GM12878 (cell line): ENCODE data around the gene SCAMP4. TPM values are rescaled to one million over a fixed set of nuclear protein-coding genes. Genes with fewer than 3 reads are reported as not detected.
A peak's percentile ranks its signal among the peaks of the same experiment; 100 is the strongest.

Source experiments
- ATAC-seq: fragments of 200-7000 bp; cut with Tn5 transposase; 3 replicates; pipeline ENCODE4 v1.9.1; 2020; ENCODE audit warnings: mild to moderate bottlenecking, moderate library complexity
- BruUV-seq: library from RNA; stranded (reverse); fragments of 400-500 nt; replicated peaks from 2 replicates; lab custom pipeline; 2021; lab: Mats Ljungman, UMichigan
- CTCF ChIA-PET: fragments of 300-600 bp; sonication (Branson Sonifier 250); formaldehyde crosslinking; extraction: SDS; loops from one replicate; lab custom pipeline; 2021; ENCODE audit warnings: inconsistent platforms; lab: Yijun Ruan, JAX
- POLR2A ChIA-PET: fragments of 350-600 bp; formaldehyde crosslinking; extraction: SDS; loops from one replicate; lab custom pipeline; 2021; ENCODE audit warnings: inconsistent platforms; lab: Charles Lee
- RAD21 ChIA-PET: fragments of 300-600 bp; sonication (Branson Sonifier 250); formaldehyde crosslinking; loops from one replicate; lab custom pipeline; 2023; ENCODE audit warnings: antibody characterized with exemption; ENCODE audit not compliant: unreplicated experiment; lab: Charles Lee
- SMC1A ChIA-PET: fragments of 300-600 bp; sonication (Branson Sonifier 250); formaldehyde crosslinking; loops from one replicate; lab custom pipeline; 2023; ENCODE audit not compliant: unreplicated experiment, uncharacterized antibody; lab: Charles Lee
- DNase-seq: peaks from one replicate; pipeline ENCODE4 v3.0.0-alpha.2; 2011; ENCODE audit warnings: low read depth, low spot score
- FAIRE-seq: peaks from 3 replicates; lab custom pipeline; 2011; peaks lifted over from hg19 to GRCh38; lab: Jason Lieb, UNC
- H2AFZ ChIP-seq: 2 replicates; pipeline ENCODE4 v1.6.0; 2011; ENCODE audit warnings: low read depth, low read length, control low read depth; ENCODE audit not compliant: control insufficient read depth
- H3K27ac ChIP-seq: 2 replicates; pipeline ENCODE4 v1.5.1; 2011; ENCODE audit warnings: control low read depth; ENCODE audit not compliant: control insufficient read depth, insufficient read depth
- H3K27me3 ChIP-seq, 2 experiments: replicated peaks in 1 of 2; 2 replicates each; pipeline versions ENCODE4 v1.6.0 to v1.6.1; 2011; ENCODE audit warnings: low read length in 1 of 2; ENCODE audit not compliant: control insufficient read depth in 2 of 2, insufficient read depth in 2 of 2
- H3K36me3 ChIP-seq, 2 experiments: 2 replicates each; pipeline ENCODE4 v1.5.1; 2011; ENCODE audit warnings: low read length in 1 of 2; ENCODE audit not compliant: control insufficient read depth in 2 of 2, insufficient read depth in 2 of 2
- H3K4me1 ChIP-seq: 2 replicates; pipeline ENCODE4 v1.6.1; 2011; ENCODE audit warnings: mild to moderate bottlenecking, low read length, moderate library complexity, mixed read lengths; ENCODE audit not compliant: control insufficient read depth, insufficient read depth
- H3K4me2 ChIP-seq: 2 replicates; pipeline ENCODE4 v1.6.0; 2011; ENCODE audit warnings: control low read depth; ENCODE audit not compliant: control insufficient read depth, insufficient read depth
- H3K4me3 ChIP-seq: fragments of 200-600 bp; sonication (generic); 2 replicates; pipeline ENCODE4 v1.5.1; 2016
- H3K79me2 ChIP-seq: 2 replicates; pipeline ENCODE4 v1.6.0; 2011; ENCODE audit warnings: low read length; ENCODE audit not compliant: control insufficient read depth, insufficient read depth
- H3K9ac ChIP-seq: 2 replicates; pipeline ENCODE4 v1.8.0; 2011; ENCODE audit warnings: low read length, control low read depth, mixed read lengths; ENCODE audit not compliant: control insufficient read depth, insufficient read depth
- H3K9me3 ChIP-seq: replicated peaks from 3 replicates; pipeline ENCODE4 v1.5.1; 2011; ENCODE audit warnings: mild to moderate bottlenecking, low read length; ENCODE audit not compliant: control insufficient read depth, insufficient read depth
- H4K20me1 ChIP-seq: 2 replicates; pipeline ENCODE4 v1.6.0; 2011; ENCODE audit not compliant: control insufficient read depth, insufficient read depth
- ATF2 ChIP-seq: IDR thresholded peaks from 2 replicates; pipeline ENCODE4 v1.6.1; 2012; ENCODE audit warnings: low read length, inconsistent platforms
- ATF7 ChIP-seq: fragments of 450-650 bp; IDR thresholded peaks from 2 replicates; pipeline ENCODE4 v1.6.1; 2016; ENCODE audit warnings: low read depth, mild to moderate bottlenecking
- CREB1 ChIP-seq: IDR thresholded peaks from 2 replicates; pipeline ENCODE4 v1.6.1; 2012; ENCODE audit warnings: low read depth, mild to moderate bottlenecking, inconsistent platforms
- EP300 ChIP-seq, 2 experiments: fragments of 150-350 bp in 1 of 2; IDR thresholded peaks; 2 replicates each; pipeline ENCODE4 v1.6.1; 2011 to 2012; ENCODE audit warnings: low read depth in 2 of 2, low read length in 2 of 2, borderline replicate concordance in 1 of 2, improper control_type of control experiment in 1 of 2, inconsistent platforms in 1 of 2; ENCODE audit not compliant: control insufficient read depth in 1 of 2
- MYC ChIP-seq: IDR thresholded peaks from 2 replicates; pipeline ENCODE4 v1.6.1; 2011; ENCODE audit warnings: mild to moderate bottlenecking, low read length, moderate library complexity, inconsistent platforms; ENCODE audit not compliant: insufficient read depth, insufficient replicate concordance, insufficient read length, severe bottlenecking
- NBN ChIP-seq: fragments of 450-650 bp; IDR thresholded peaks from 2 replicates; pipeline ENCODE4 v1.6.1; 2016
- NFYA ChIP-seq: IDR thresholded peaks from 2 replicates; pipeline ENCODE4 v1.6.1; 2011; ENCODE audit warnings: low read depth, mild to moderate bottlenecking, low read length, improper control_type of control experiment, borderline replicate concordance
- PBX3 ChIP-seq: IDR thresholded peaks from 2 replicates; pipeline ENCODE4 v1.6.1; 2011; ENCODE audit warnings: mild to moderate bottlenecking, low read depth, low read length, moderate library complexity; ENCODE audit not compliant: insufficient replicate concordance
- RB1 ChIP-seq: fragments of 450-650 bp; formaldehyde crosslinking; IDR thresholded peaks from 2 replicates; pipeline ENCODE4 v1.6.1; 2017; ENCODE audit warnings: mild to moderate bottlenecking, borderline replicate concordance
- RCOR1 ChIP-seq: conservative IDR thresholded peaks from 2 replicates; pipeline ENCODE4 v1.6.1; 2012; ENCODE audit warnings: low read depth, low read length, improper control_type of control experiment
- SMC3 ChIP-seq: IDR thresholded peaks from 2 replicates; pipeline ENCODE4 v1.6.1; 2011; ENCODE audit warnings: low read length, improper control_type of control experiment, borderline replicate concordance
- SPI1 ChIP-seq: IDR thresholded peaks from 2 replicates; pipeline ENCODE4 v1.6.1; 2011; ENCODE audit warnings: low read depth, mild to moderate bottlenecking, low read length, moderate library complexity, borderline replicate concordance; ENCODE audit not compliant: insufficient read depth
- SREBF2 ChIP-seq: IDR thresholded peaks from 2 replicates; pipeline ENCODE4 v1.6.1; 2012; ENCODE audit warnings: mild to moderate bottlenecking, low read length
- STAT1 ChIP-seq: fragments of 450-650 bp; conservative IDR thresholded peaks from 2 replicates; pipeline ENCODE4 v1.6.1; 2014; ENCODE audit warnings: antibody characterized with exemption, mild to moderate bottlenecking
- SUZ12 ChIP-seq: fragments of 200-600 bp; sonication (generic); IDR thresholded peaks from one replicate; pipeline ENCODE4 v1.6.1; 2018; ENCODE audit warnings: antibody characterized with exemption, mild to moderate bottlenecking; ENCODE audit not compliant: unreplicated experiment
- ZBTB33 ChIP-seq: fragments of 450-650 bp; IDR thresholded peaks from 2 replicates; pipeline ENCODE4 v1.6.1; 2017; ENCODE audit warnings: mild to moderate bottlenecking
- ZNF217 ChIP-seq: fragments of 450-650 bp; IDR thresholded peaks from 2 replicates; pipeline ENCODE4 v1.6.1; 2017; ENCODE audit warnings: antibody characterized with exemption, mild to moderate bottlenecking
- WGBS: methylation state at CpG from one replicate; pipeline ENCODE4 v1.1.6; 2016; ENCODE audit warnings: low lambda C conversion rate; ENCODE audit not compliant: insufficient replicate concordance, insufficient coverage; ENCODE audit errors: missing lambda C conversion rate; 5-methylcytosine and 5-hydroxymethylcytosine counted together
- in situ Hi-C: fragments of 300-500 bp; cut with MboI; formaldehyde crosslinking; loops from 9 replicates; pipeline ENCODE4 v1.14.3; 2018; ENCODE audit warnings: mixed read lengths
- intact Hi-C: fragments of 100-400 bp; cut with micrococcal nuclease; formaldehyde crosslinking; loops from one replicate; pipeline ENCODE4 v1.14.2; 2022; ENCODE audit not compliant: unreplicated experiment
- polyA plus RNA-seq, 11 experiments: library from polyadenylated mRNA; depleted of rRNA in 4 of 11; unstranded in 6 of 11; stranded (reverse) in 5 of 11; fragments of >200 nt; fragmentation: Nextera tagmentation in 4 of 11; fragmentation: Illumina TruSeq in 1 of 11; extraction: Ambion mirVana in 4 of 11; extraction: Trizol in 1 of 11; gene quantifications; 1 replicate in 1 of 11; 2 replicates in 10 of 11; pipeline versions ENCODE4 v1.2.1 to v1.2.3, GENCODE V29; 2011 to 2016; ENCODE audit warnings: inconsistent platforms in 2 of 11, missing spikeins in 2 of 11, low read depth in 1 of 11
- total RNA-seq, 4 experiments: library from RNA; depleted of rRNA in 3 of 4; stranded (reverse); fragments of >200 nt in 3 of 4; fragmentation: Illumina TruSeq in 1 of 4; extraction: Trizol in 1 of 4; gene quantifications; 2 replicates each; pipeline versions ENCODE4 v1.2.1 to v1.2.3, GENCODE V29; 2013 to 2021

The SCAMP4 gene
- total and polyA plus RNA-seq, 10 of the 15 experiments (the other 5 are each of a cell fraction or from before 2014, with no cell fraction given): 0.63 to 34.7 (median 12.8) TPM

GRCh38 chr19:1944088-1944915 is 39.1 kb downstream of the SCAMP4 start:
- peaks cover 5% of the 10 kb centered on the region; the same call in 1 of the 2 replicates for H4K20me1 ChIP-seq
- no TSS peak for BruUV-seq
- in situ Hi-C loops (no loop called here), intact Hi-C loops (no loop called here)
- FAIRE-seq: no peak
- H3K9ac ChIP-seq: no peak overlapping the region; the same call in 1 of the 2 replicates
- no peaks in the 10 kb centered on the region; a peak in 2 of 4 replicates for H3K36me3 ChIP-seq
- ChIA-PET CTCF (interaction anchor here (2.5 kb wide), 1 partner anchor 41 kb away, joined by 10 read pairs; no protein-coding TSS in a partner anchor), SMC1A (interaction anchor here (1.9 kb wide), 1 partner anchor 14 kb away, joined by 7 read pairs; no protein-coding TSS in a partner anchor), RAD21 (no interaction called here), POLR2A (interaction anchor here (2.3 kb wide), 1 partner anchor 47 kb away, joined by 15 read pairs; no protein-coding TSS in a partner anchor)
- H3K9me3 ChIP-seq: no peaks in the 10 kb centered on the region; the same call in 2 of the 3 replicates
- no peak for DNase-seq
- peaks cover 12% of the 10 kb centered on the region for H3K4me1 ChIP-seq
- no peaks in the 10 kb centered on the region for H3K27me3 ChIP-seq
- H3K27ac ChIP-seq: no peak overlapping the region
- no peak overlapping the region for H2AFZ ChIP-seq
- TF ChIP-seq SMC3 (no peak), RCOR1 (no peak), NFYA (no peak), CREB1 (no peak), ZBTB33 (peak; percentile 85), RB1 (no peak), SREBF2 (no peak), SUZ12 (no peak), NBN (no peak), SPI1 (peak; percentile 7; the same call in 1 of the 2 replicates), STAT1 (no peak), ZNF217 (0 out of 2 replicates have a peak, but pooled peaks have one; percentile 35), EP300 (IDR thresholded peaks at IDR 0.05; ENCODE audit: borderline replicate concordance in 1 of 2, control insufficient read depth in 1 of 2, low read depth in 2 of 2, low read length in 2 of 2) (no peak), ATF2 (no peak), PBX3 (no peak), MYC (no peak), ATF7 (no peak)
- peaks cover 73% of the 10 kb centered on the region for H3K79me2 ChIP-seq
- no peak for ATAC-seq
- 70% methylated on average over 34 of the region's 42 CpGs for WGBS
- peak overlapping the region; percentile 95; the same call in 1 of the 2 replicates for H3K4me2 ChIP-seq
- peak overlapping the region; percentile 98; the same call in 1 of the 2 replicates for H3K4me3 ChIP-seq
